ENCODE data around the gene SURF1.

DNA sequence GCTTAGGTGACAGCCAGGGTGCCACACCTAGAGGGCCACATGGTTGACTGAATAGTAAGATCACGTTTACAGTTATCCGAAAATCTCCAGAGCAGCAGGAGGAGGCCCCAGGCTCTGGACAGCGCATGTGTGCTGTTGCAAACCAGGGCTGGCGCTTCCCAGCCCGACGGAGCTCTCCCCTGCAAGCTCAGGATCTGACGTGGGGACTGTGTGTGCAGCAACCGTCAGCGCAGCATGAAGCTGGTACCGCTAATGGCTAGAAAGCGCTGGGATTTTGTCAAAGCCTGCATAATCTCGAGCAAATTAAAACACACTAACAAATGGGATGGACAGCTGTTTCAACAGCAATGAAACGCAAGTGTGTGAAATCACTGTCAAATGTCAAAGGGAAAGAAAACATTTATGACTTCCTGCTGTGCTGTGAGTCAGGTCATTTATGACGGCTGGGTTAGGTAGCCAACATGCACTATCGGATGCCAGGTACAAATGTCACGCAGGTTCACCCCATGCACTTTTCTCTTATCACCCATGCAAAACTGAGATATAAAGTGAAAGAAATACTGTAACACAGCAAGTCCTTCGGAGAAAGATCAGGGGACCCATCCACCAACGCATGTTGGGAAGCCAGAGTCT, 12.1 kb upstream of the SURF1 start:
- TF ChIP-seq, protein P1, sequence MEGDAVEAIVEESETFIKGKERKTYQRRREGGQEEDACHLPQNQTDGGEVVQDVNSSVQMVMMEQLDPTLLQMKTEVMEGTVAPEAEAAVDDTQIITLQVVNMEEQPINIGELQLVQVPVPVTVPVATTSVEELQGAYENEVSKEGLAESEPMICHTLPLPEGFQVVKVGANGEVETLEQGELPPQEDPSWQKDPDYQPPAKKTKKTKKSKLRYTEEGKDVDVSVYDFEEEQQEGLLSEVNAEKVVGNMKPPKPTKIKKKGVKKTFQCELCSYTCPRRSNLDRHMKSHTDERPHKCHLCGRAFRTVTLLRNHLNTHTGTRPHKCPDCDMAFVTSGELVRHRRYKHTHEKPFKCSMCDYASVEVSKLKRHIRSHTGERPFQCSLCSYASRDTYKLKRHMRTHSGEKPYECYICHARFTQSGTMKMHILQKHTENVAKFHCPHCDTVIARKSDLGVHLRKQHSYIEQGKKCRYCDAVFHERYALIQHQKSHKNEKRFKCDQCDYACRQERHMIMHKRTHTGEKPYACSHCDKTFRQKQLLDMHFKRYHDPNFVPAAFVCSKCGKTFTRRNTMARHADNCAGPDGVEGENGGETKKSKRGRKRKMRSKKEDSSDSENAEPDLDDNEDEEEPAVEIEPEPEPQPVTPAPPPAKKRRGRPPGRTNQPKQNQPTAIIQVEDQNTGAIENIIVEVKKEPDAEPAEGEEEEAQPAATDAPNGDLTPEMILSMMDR (IDR thresholded peaks at IDR 0.05 in 2 of 3, conservative IDR thresholded peaks at IDR 0.05 in 1 of 3; ENCODE audit: control insufficient read depth in 2 of 3, extremely low read depth in 1 of 3, insufficient read depth in 1 of 3, low read depth in 3 of 3, low read length in 3 of 3) = no peak
- TF ChIP-seq, protein P2, sequence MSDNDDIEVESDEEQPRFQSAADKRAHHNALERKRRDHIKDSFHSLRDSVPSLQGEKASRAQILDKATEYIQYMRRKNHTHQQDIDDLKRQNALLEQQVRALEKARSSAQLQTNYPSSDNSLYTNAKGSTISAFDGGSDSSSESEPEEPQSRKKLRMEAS (IDR thresholded peaks at IDR 0.05; ENCODE audit: low read depth, low read length) = no peak
